ENCODE measurements around the gene GPT2.
A peak's percentile ranks its signal among the peaks of the same experiment; 100 is the strongest.

The GPT2 gene

DNA sequence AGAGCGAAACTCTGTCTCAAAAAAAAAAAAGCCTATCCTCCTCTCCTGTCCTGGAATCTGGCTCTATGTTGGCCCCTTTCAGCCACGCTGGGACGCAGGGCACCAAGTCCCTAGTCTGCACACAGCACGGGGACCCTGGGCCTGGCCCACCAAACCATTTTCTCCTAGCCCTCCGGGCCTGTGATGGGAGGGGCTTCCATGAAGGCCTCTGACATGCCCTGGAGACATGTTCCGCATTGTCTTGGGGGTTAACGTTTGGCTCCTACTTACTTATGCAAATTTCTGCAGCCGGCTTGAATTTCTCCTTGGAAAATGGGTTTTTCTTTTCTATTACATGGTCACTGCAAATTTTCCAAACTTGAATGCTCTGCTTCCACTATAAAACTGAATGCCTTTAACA lies 12.6 kb upstream of the GPT2 start:
- Histone ChIP-seq H3K9me3 (ENCODE audit: insufficient read depth, low read depth, low read length) (no peaks in the 10 kb centered on the region), H3K4me3 (ENCODE audit: low read length) (no peak overlapping the region), H3K27ac (ENCODE audit: low read length) (no peak overlapping the region), H3K27me3 (ENCODE audit: insufficient read depth, low read length) (no peaks in the 10 kb centered on the region), H3K4me1 (ENCODE audit: insufficient read depth, low read length) (no peaks in the 10 kb centered on the region), H3K36me3 (ENCODE audit: insufficient read depth, low read depth, low read length) (no peaks in the 10 kb centered on the region), H3K9ac (ENCODE audit: low read depth, low read length) (no peak overlapping the region)

DNA sequence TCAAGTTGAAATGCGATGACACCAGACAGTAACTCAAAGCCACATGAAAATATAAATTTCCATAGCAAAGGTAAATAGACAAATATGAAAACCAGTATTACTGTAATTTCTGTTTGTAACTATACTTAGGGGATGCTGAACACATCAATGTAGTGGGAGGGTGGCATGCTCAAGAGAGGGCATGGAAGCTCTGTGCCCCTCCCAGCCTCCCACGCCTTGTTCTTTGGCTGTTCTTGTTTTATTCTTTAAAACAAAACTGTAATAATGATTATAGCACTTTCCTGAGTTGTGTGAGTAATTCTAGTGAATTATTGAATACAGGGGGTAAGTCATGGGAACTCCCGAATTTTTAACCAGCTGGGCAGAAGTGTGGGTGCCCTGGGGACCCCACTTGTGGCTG lies 11.0 kb upstream of the GPT2 start:
- H3K27me3 ChIP-seq (ENCODE audit: insufficient read depth, low read length): no peaks in the 10 kb centered on the region
- no peaks in the 10 kb centered on the region for H3K4me1 ChIP-seq (ENCODE audit: insufficient read depth, low read length)
- no peak overlapping the region for H3K4me3 ChIP-seq (ENCODE audit: low read length)
- no peaks in the 10 kb centered on the region for H3K9me3 ChIP-seq (ENCODE audit: insufficient read depth, low read depth, low read length)
- H3K36me3 ChIP-seq (ENCODE audit: insufficient read depth, low read depth, low read length): no peaks in the 10 kb centered on the region
- H3K9ac ChIP-seq (ENCODE audit: low read depth, low read length): no peak overlapping the region
- H3K27ac ChIP-seq (ENCODE audit: low read length): no peak overlapping the region

DNA sequence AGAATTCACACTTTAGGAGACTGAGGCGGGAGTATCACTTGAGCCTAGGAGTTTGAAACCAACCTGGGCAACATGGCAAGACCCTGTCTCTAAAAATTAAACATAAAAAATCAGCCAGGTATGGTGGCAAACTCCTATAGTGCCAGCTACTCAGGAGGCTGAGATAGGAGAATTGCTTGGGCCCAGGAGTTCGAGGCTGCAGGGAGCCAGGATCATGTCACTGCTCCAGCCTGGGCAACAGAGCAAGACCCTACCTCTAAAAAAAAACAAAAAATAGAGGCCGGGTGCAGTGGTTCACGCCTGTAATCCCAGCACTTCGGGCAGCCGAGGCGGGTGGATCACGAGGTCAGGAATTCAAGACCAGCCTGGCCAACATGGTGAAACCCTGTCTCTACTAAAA lies 8.9 kb upstream of the GPT2 start:
- Histone ChIP-seq H3K36me3 (ENCODE audit: insufficient read depth, low read depth, low read length) (no peaks in the 10 kb centered on the region), H3K27ac (ENCODE audit: low read length) (no peak overlapping the region), H3K9ac (ENCODE audit: low read depth, low read length) (no peak overlapping the region), H3K4me3 (ENCODE audit: low read length) (no peak overlapping the region), H3K9me3 (ENCODE audit: insufficient read depth, low read depth, low read length) (no peaks in the 10 kb centered on the region), H3K4me1 (ENCODE audit: insufficient read depth, low read length) (no peaks in the 10 kb centered on the region), H3K27me3 (ENCODE audit: insufficient read depth, low read length) (no peaks in the 10 kb centered on the region)

DNA sequence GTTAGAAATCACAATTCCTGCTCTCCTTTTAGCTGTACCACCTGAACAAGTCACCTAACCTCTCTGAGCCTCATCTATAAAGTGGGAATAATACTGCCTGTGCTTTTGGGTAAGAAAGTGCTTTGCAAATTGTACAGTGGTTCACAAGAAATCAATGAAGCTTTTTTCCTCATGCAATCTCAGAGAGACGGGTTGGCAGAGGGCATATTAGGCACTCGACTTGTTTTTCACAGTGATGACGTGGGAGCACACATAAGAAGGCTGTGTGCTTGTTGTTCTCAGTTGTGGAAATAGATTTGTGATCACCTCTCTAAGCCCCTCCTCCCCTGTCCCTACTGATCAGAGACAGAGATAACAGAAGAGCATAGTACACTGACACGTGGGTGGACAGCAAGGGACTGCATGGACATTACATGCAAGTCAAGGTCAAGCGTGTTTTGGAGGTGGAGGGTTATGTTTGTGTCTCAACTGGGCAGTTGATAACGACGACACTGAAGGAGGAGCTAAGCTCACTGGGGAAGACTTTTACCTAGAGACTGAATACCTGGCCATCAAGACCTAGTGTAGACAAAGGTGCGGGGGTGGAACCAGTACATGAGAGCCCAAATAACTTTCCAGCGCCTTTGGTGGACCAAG lies 1.7 kb upstream of the GPT2 start:
- Histone ChIP-seq H3K4me3 (ENCODE audit: low read length) (no peak overlapping the region), H3K9me3 (ENCODE audit: insufficient read depth, low read depth, low read length) (no peaks in the 10 kb centered on the region), H3K9ac (ENCODE audit: low read depth, low read length) (no peak overlapping the region), H3K4me1 (ENCODE audit: insufficient read depth, low read length) (peaks cover 33% of the 10 kb centered on the region), H3K27me3 (ENCODE audit: insufficient read depth, low read length) (peaks cover 9% of the 10 kb centered on the region; the same call in 1 of the 2 replicates), H3K27ac (ENCODE audit: low read length) (no peak overlapping the region), H3K36me3 (ENCODE audit: insufficient read depth, low read depth, low read length) (peaks cover 13% of the 10 kb centered on the region; the same call in 1 of the 2 replicates)

DNA sequence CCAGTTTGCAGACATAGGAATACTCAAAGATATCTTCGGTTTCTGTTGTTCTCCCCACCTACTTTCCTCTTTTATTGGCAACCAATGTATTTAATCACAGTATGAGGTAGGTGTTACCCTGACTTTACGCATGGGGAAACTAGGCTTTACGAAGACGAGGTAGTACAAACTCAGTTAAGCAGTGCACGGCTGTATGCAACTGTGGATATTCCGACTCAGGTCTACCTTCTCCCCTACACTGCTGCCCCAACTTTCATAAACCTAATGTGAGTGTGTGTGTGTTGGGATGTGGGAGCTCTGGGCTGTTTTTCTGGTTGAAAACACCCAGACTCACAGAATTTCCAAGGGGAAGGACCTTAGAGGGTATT lies 1.2 kb upstream of the GPT2 start:
- Histone ChIP-seq H3K9me3 (ENCODE audit: insufficient read depth, low read depth, low read length) (no peaks in the 10 kb centered on the region), H3K4me3 (ENCODE audit: low read length) (peak overlapping the region; percentile 92; the same call in 1 of the 2 replicates), H3K36me3 (ENCODE audit: insufficient read depth, low read depth, low read length) (peaks cover 18% of the 10 kb centered on the region; the same call in 1 of the 2 replicates), H3K4me1 (ENCODE audit: insufficient read depth, low read length) (peaks cover 33% of the 10 kb centered on the region), H3K27ac (ENCODE audit: low read length) (no peak overlapping the region), H3K9ac (ENCODE audit: low read depth, low read length) (peak overlapping the region; percentile 96; the same call in 1 of the 2 replicates), H3K27me3 (ENCODE audit: insufficient read depth, low read length) (peaks cover 9% of the 10 kb centered on the region; the same call in 1 of the 2 replicates)

DNA sequence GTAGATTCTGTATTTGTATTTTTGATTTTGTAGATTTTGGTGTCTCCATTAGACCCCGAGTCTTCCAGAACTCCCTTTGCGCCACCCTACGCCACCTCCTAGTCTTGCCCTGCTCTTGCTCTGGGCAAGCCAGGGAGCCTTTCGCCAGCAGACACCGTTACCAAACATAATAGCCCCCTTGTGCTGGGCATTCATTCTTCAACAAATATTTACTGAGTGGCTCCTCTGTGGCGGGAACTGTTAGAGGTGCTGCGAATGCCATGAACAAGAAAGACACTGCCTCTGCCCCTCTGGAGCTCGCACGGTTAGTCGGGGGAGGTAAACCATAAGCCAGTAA lies 841 bp upstream of the GPT2 start:
- Histone ChIP-seq H3K4me1 (ENCODE audit: insufficient read depth, low read length) (peaks cover 33% of the 10 kb centered on the region), H3K9me3 (ENCODE audit: insufficient read depth, low read depth, low read length) (no peaks in the 10 kb centered on the region), H3K27me3 (ENCODE audit: insufficient read depth, low read length) (peaks cover 9% of the 10 kb centered on the region; the same call in 1 of the 2 replicates), H3K36me3 (ENCODE audit: insufficient read depth, low read depth, low read length) (peaks cover 21% of the 10 kb centered on the region; the same call in 1 of the 2 replicates), H3K9ac (ENCODE audit: low read depth, low read length) (peak overlapping the region; percentile 96), H3K27ac (ENCODE audit: low read length) (no peak overlapping the region), H3K4me3 (ENCODE audit: low read length) (peak overlapping the region; percentile 92)

DNA sequence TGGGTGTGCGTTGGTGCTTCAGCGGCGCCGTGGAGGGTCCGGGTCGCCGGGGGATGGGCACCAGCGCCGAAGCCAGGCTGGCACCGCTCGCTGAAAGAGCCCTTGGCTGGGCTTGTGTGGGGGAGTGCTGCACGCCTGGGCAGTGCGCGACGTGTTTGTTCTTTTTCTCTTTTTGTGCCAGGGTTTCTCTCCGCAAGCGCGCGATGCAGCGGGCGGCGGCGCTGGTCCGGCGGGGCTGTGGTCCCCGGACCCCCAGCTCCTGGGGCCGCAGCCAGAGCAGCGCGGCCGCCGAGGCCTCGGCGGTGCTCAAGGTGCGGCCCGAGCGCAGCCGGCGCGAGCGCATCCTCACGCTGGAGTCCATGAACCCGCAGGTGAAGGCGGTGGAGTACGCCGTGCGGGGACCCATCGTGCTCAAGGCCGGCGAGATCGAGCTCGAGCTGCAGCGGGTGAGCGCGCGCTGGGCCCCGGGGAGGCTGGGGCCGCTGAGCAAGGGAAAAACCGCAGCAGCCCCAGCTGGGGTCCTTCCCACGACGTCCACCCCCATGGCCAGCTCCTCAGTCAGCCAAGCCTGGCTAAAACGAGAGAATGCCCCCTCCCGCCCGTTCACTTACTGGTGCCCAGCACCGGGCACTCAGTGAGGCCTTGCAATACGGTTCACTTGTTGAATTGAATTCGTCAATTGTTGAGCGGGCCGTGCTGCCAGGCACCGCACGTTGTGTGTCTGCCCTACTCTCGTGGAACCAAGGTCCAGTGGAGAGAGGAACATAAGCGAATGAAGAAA lies 541 bp downstream of the GPT2 start:
- H3K27me3 ChIP-seq (ENCODE audit: insufficient read depth, low read length): peaks cover 9% of the 10 kb centered on the region; the same call in 1 of the 2 replicates
- no peak overlapping the region for H3K27ac ChIP-seq (ENCODE audit: low read length)
- H3K9me3 ChIP-seq (ENCODE audit: insufficient read depth, low read depth, low read length): no peaks in the 10 kb centered on the region
- peaks cover 29% of the 10 kb centered on the region for H3K36me3 ChIP-seq (ENCODE audit: insufficient read depth, low read depth, low read length)
- peak overlapping the region; percentile 81 for H3K9ac ChIP-seq (ENCODE audit: low read depth, low read length)
- peak overlapping the region; percentile 92 for H3K4me3 ChIP-seq (ENCODE audit: low read length)
- peaks cover 33% of the 10 kb centered on the region for H3K4me1 ChIP-seq (ENCODE audit: insufficient read depth, low read length)

DNA sequence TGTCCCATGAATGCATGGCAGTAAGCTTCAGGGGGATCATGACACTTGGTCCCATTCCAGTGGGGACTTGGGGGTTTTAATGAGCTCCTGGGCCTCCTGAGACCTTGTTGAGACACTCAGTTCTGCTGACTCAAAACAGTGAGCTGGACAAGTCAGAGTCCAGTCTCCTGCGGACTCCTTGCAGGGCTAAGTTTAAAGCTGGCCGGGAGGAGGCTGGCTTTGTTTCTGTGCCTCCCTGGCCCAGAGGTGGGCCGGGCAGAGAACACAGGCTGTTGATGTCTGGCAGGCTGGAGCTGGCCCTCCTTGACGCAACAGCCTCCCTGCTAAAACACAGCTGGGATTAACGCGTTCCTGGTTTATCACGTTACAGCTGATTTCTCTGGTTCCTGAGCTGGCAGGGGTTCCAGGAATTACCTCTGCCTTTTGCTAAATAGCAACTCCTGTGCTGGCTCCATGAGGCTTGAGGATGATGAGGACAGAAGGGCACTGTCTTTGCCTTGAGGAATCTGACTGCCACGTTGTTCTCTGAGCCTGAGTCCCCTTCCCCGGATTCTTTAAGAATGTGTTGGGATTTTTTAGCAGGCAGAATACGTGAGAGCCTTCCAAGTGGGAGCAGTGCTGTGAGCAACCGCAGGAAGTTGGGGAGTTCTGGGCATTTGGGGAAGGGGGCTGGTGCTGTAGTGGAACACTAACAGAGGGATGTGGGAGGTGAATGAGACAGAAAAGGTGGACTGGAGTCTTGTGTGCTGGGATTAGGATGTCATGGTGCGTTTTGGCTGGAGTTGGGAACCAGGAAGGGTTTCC lies 2.0 kb downstream of the GPT2 start:
- H3K9ac ChIP-seq (ENCODE audit: low read depth, low read length): peak overlapping the region; percentile 81; the same call in 1 of the 2 replicates

DNA sequence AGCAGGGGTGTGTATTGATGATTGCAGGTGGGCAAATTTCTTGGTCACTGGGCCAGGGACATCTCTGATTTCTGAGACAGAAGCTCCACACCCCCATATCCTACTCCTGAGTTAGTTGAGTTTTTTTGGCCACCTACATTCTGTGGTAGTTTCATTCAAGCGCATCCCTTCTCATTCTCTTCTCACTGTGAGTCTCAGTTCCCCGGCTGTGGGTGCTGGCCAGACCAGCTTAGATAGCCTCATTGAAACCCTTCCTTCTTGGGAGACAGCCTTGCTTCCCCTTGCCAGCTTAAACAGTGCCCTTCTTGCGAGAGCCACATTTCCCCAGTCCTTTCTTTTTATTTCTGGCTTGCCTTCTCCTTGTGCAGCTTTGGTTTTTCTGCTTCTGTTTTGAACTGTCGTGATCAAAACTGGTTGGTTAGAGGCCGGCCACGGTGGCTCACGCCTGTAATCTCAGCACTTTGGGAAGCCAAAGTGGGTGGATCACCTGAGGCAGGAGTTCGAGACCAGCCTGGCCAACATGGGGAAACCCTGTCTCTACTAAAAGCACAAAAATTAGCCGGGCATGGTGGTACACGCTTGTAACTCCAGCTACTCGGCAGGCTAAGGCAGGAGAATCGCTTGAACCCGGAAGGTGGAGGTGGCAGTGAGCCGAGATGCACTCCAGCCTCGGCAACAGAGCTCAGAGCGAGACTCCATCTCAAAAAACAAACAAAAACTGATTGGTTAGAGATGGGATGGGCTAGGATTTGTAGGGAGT lies 2.8 kb downstream of the GPT2 start:
- Histone ChIP-seq H3K4me3 (ENCODE audit: low read length) (peak overlapping the region; percentile 92; the same call in 1 of the 2 replicates), H3K36me3 (ENCODE audit: insufficient read depth, low read depth, low read length) (peaks cover 44% of the 10 kb centered on the region), H3K27ac (ENCODE audit: low read length) (no peak overlapping the region), H3K9me3 (ENCODE audit: insufficient read depth, low read depth, low read length) (no peaks in the 10 kb centered on the region), H3K9ac (ENCODE audit: low read depth, low read length) (peak overlapping the region; percentile 81; the same call in 1 of the 2 replicates), H3K4me1 (ENCODE audit: insufficient read depth, low read length) (peaks cover 30% of the 10 kb centered on the region), H3K27me3 (ENCODE audit: insufficient read depth, low read length) (peaks cover 9% of the 10 kb centered on the region; the same call in 1 of the 2 replicates)

More for the DNA sequence above, 2.0 kb downstream of the GPT2 start:
- Histone ChIP-seq H3K9me3 (ENCODE audit: insufficient read depth, low read depth, low read length) (no peaks in the 10 kb centered on the region), H3K4me3 (ENCODE audit: low read length) (peak overlapping the region; percentile 92; the same call in 1 of the 2 replicates), H3K27ac (ENCODE audit: low read length) (no peak overlapping the region), H3K4me1 (ENCODE audit: insufficient read depth, low read length) (peaks cover 30% of the 10 kb centered on the region), H3K27me3 (ENCODE audit: insufficient read depth, low read length) (peaks cover 9% of the 10 kb centered on the region; the same call in 1 of the 2 replicates), H3K36me3 (ENCODE audit: insufficient read depth, low read depth, low read length) (peaks cover 40% of the 10 kb centered on the region)

DNA sequence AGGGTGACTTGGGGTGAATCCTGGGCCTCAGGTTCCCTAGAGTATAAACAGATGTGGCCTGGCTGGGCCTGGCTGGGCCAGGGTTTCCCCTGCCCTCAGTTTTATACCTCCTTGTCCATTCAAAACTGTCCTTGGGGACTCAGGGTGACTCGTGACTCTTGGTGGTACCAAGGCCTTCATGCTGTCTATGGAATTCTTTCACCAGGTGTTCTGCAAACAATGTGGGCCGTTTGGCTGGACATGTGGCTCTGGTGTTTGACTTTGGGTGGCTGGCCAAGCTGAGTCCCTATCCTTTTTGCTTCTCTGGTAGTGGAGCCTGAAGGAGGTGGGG lies 3.3 kb downstream of the GPT2 start:
- H3K4me1 ChIP-seq (ENCODE audit: insufficient read depth, low read length): peaks cover 26% of the 10 kb centered on the region
- H3K27ac ChIP-seq (ENCODE audit: low read length): no peak overlapping the region

More for the DNA sequence above, 3.3 kb downstream of the GPT2 start:
- Histone ChIP-seq H3K9me3 (ENCODE audit: insufficient read depth, low read depth, low read length) (no peaks in the 10 kb centered on the region), H3K36me3 (ENCODE audit: insufficient read depth, low read depth, low read length) (peaks cover 50% of the 10 kb centered on the region), H3K27me3 (ENCODE audit: insufficient read depth, low read length) (peaks cover 9% of the 10 kb centered on the region; the same call in 1 of the 2 replicates), H3K9ac (ENCODE audit: low read depth, low read length) (no peak overlapping the region), H3K4me3 (ENCODE audit: low read length) (no peak overlapping the region)

All from iPS-20b (cell line).